Femur (tissue), 1 donor: ENCODE measurements around the gene LSP1.

Experiments
- DNase-seq: peaks from one replicate; pipeline ENCODE4 v3.0.0-alpha.2; 2017

Gene LSP1

GRCh38 chr11:1825039-1825740, 27.7 kb upstream of the LSP1 start:
- DNase-seq, result peak; percentile 73

DNA sequence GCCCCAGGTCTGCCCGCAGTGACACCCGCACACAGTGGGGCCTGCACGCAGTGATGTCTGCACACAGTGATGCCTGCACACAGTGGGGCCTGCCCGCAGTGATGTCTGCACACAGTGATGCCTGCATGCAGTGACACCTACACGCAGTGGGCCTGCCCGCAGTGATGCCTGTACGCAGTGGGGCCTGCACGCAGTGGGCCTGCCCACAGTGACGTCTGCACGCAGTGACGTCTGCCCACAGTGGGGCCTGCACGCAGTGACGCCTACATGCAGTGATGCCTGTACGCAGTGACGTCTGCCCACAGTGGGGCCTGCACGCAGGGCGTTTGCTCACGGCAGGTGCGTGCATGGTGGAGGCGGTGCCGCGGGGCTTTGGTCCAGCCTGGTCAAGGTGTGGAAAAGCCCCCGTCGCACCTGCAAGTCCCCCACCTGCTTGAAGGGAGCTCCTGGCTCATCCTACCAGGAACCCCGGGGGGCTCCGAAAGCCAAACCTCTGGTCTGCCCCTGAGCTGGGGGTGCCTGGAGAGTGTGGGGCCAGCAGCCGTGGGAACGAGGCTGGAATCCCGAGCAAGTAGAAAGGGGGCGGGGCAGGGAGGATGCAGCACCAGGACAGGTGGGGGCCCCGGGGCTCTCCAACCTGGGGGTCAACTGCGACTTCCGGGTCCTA, 27.0 kb upstream of the LSP1 start:
- no peak for DNase-seq

GRCh38 chr11:1826552-1827094, 26.3 kb upstream of the LSP1 start:
- peak; percentile 82 for DNase-seq

DNA sequence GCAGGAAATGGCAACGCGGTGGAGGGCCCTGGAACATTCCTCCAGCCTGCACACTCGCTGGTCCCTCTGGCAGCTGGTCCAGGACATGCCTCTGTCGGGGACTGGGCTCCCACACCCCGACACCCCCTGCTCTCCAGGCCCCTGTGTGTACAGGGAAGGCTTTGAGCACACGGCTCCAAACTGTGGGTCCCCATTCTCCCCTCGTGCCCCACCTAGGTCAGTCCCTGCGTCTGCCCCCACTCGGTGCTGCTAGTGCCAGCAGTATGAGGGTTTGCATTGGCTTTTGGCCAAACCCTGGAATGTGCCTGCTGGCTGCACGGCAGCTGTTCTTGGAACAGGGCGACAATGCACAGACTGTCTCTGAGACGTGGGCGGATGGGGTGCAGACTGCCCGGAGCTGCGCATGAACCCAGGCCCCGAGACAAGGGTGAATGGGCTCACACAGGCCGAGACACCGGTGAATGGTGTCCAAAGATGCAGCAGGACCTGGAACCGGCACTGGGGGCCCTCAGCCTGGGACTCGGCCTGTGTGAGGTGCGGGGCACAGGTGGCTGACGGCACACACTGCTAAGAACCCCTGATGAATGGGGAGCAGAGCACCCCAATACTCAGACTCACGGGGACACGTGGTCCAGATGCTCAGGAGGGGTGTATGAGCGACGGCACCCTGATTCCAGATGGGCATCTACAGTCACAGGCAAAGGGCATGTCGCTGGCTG, 25.6 kb upstream of the LSP1 start:
- DNase-seq, result peak; percentile 93

DNA sequence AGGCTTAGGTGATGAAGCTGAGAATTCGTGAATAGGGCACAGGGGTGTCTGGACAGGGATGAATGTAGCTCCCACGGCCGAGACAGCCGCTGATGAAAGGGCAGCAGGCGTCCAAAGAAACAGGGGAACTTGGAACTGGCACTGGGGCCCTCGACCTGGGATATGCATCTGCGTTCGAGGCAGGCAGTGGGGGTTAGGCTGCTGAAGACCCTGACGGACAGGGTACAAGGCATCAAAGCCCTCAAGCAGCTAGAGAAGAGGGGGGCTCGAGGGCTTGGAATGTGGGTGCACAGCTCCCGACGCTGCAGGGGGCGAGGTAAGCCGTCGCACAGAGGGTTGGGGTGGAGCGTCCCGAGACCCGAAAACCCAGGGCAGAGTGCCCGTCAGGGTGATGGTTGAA, 25.0 kb upstream of the LSP1 start:
- DNase-seq, result peak; percentile 34

DNA sequence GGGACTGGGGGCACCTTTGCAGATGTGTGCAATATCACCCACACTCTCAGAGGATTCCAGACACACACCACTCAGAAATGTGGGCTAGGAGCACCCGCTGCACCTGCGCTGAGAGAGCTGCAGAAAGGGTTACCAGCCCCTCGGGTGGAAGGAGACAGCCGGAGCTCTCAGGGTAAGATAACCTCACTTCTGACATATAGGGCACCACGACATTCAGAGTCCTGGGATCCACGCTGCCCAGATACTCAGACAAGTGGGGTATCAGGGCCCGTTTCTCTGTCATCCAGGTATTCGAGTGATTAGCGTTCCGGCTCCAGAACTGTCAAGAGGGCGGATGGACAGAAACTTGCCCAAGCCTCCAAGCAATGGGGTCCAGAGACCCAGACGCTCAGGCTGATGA, 24.3 kb upstream of the LSP1 start:
- no peak for DNase-seq

DNA sequence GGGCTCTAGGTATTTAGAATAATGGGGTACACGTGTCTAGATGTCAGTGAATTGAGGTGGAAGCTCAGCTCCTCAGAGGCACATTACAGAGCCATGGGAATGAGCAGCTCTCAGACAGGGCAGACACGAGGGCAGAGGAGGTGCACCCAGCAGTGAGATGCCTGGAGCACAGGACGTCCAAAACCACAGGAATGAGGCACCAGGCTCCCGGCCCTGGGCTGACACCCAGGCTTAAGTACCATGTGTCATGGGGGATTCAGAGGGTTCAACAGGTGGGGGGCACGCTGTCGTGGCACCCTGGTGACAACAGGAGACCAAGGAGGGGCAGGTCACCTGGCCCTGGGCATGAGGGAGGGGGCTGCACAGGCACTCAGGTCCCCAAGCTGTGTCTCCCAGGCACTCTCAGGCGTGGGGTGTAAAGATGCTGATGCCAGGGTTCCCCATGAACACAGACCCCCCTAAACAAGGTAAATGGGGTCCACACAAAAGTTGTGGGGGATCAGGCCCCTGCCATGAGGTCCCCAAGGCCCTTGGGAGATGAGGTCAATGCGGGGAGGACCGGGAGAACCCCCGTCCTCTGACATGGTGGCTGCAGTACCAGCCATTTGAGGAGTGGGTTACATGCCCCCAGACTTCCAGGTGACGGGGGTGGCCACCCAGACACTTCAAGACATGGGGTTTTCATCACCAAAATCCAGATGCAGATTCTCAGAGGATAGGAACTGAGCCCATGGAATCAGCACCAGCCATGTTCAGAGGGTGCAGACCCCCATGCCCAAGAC, 23.7 kb upstream of the LSP1 start:
- peak; percentile 71 for DNase-seq

DNA sequence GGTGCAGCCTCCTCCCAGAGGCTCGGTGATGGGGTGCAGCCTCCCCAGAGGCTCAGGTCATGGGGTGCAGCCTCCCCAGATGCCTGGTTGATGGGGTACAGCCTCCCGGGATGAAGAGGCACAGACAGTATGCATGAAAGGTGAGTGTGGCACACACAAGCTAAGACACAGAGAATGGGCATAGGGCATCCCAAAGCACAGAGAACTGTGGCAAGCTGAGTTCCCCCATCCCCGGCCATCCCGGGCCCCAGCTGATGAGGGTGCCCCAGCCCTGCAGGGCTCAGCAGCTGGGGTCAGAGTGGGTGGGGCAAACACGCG, 22.9 kb upstream of the LSP1 start:
- no peak for DNase-seq

GRCh38 chr11:1830322-1831223, 22.3 kb upstream of the LSP1 start:
- peak; percentile 77 for DNase-seq

- peak; percentile 26 for DNase-seq
Measured at GRCh38 chr11:1831338-1832210, 21.3 kb upstream of the LSP1 start.

GRCh38 chr11:1832211-1832919, 20.5 kb upstream of the LSP1 start:
- peak; percentile 51 for DNase-seq

- DNase-seq, result peak; percentile 22
Measured at GRCh38 chr11:1832920-1833295, 20.0 kb upstream of the LSP1 start.

DNA sequence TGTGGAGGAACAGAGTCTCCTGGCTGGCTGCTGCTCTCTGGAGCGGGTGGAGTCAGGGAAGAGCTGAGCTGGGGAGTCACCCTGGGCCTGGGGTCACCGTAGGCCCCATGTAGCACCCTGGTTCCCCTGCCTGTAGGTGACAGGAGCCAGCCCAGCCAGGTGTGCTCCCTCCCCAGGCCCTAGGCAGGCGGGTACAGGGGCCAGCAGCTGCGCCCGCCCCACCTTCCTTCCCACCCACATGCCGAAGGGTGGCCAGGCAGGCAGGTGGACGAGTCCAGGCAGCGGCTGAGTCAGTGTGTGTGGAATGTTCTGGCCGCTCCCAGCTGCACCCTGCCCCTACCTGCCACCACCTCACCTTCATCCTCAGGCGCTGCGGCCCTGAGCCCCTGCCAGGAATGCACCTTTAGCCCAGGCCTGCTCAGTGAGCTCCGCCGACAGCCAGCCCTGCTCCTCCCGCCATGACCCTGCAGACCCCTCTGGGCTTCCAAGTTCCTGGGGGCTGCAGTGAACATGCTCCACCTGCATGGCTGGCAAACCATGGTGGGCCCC, 18.7 kb upstream of the LSP1 start:
- DNase-seq, result no peak

- no peak for DNase-seq
Measured at GRCh38 chr11:1834779-1835670, 17.9 kb upstream of the LSP1 start, which contains the start of gene SYT8. Gene SYT8 (plus strand): TSS chr11:1834990. CDS start chr11:1835106, 116 bp downstream.

DNA sequence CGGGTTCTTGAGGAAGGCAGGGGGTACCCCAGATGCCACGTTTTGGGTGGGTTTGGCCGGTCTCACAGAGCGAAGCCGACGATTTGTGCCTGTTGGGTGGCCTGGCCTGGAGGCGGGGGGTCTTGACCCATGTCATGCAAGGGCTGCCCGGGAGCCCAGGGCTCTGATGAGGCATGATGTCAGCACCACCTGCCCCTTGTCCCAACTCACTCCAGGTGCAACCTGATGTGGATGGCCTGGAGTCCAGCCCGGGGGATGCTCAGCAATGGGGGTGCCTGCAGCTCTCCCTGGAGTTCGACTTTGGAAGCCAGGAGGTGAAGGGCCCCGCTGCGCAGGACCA, 17.2 kb upstream of the LSP1 start:
- DNase-seq, result no peak

GRCh38 chr11:1836011-1836945, 16.6 kb upstream of the LSP1 start:
- no peak for DNase-seq

- peak; percentile 91 for DNase-seq
Measured at GRCh38 chr11:1837171-1838076, 15.5 kb upstream of the LSP1 start.
